K562 (cell line): ENCODE measurements around the gene TRPM4. TPM values are rescaled to one million over a fixed set of nuclear protein-coding genes. Genes with fewer than 3 reads are reported as not detected.

Experiments used
- ATAC-seq: fragments of 200-7000 bp; cut with Tn5 transposase; 3 replicates; pipeline ENCODE4 v1.9.1; 2020; ENCODE audit warnings: moderate library complexity
- BruUV-seq: library from RNA; stranded (reverse); fragments of 400-500 nt; replicated peaks from 2 replicates; lab custom pipeline; 2021; lab: Mats Ljungman, UMichigan
- CTCF ChIA-PET: fragments of 300-600 bp; formaldehyde crosslinking; extraction: SDS; loops from one replicate; lab custom pipeline; 2021; ENCODE audit warnings: low intra/inter-chr PET ratio; lab: Yijun Ruan, JAX
- POLR2A ChIA-PET: fragments of 300-600, 350-650 bp; sonication (Branson Sonifier 250); formaldehyde crosslinking; extraction: SDS; loops from one replicate; lab custom pipeline; 2021; ENCODE audit warnings: antibody characterized with exemption, inconsistent platforms; lab: Yijun Ruan, JAX
- DNase-seq, 4 experiments: peaks; one replicate each; pipeline versions ENCODE4 v3.0.0 to v3.0.0-alpha.2; 2011 to 2018; ENCODE audit warnings: low spot score in 3 of 4, mixed read lengths in 3 of 4; ENCODE audit errors: extremely low read depth in 1 of 4
- FAIRE-seq: peaks from 2 replicates; lab custom pipeline; 2011; peaks lifted over from hg19 to GRCh38; lab: Jason Lieb, UNC
- H2AFZ ChIP-seq: 2 replicates; pipeline ENCODE4 v1.6.0; 2011; ENCODE audit warnings: low read depth, low read length, control low read depth, inconsistent platforms
- H3K27ac ChIP-seq: fragments of 200-600 bp; 3 replicates; pipeline ENCODE4 v1.8.0; 2011; ENCODE audit warnings: low read depth, mild to moderate bottlenecking, control low read depth, inconsistent platforms, low read length, moderate library complexity, mixed read lengths; ENCODE audit errors: extremely low read depth
- H3K27me3 ChIP-seq, 2 experiments: fragments of 300-600 bp in 1 of 2; 2 replicates in 1 of 2; 3 replicates in 1 of 2; pipeline versions ENCODE4 v1.6.0 to v1.8.0; 2011; ENCODE audit warnings: inconsistent platforms in 2 of 2, low read length in 2 of 2, mild to moderate bottlenecking in 1 of 2, mixed read lengths in 1 of 2, moderate library complexity in 1 of 2; ENCODE audit not compliant: control insufficient read depth in 2 of 2, insufficient read depth in 2 of 2
- H3K36me3 ChIP-seq: fragments of 300-600 bp; 3 replicates; pipeline ENCODE4 v1.8.0; 2011; ENCODE audit warnings: mild to moderate bottlenecking, low read length, inconsistent platforms; ENCODE audit not compliant: control insufficient read depth, insufficient read depth
- H3K4me1 ChIP-seq, 2 experiments: fragments of 200-600 bp in 1 of 2; replicated peaks in 1 of 2; 2 replicates in 1 of 2; 3 replicates in 1 of 2; pipeline versions ENCODE4 v1.5.1 to v1.8.0; 2011; ENCODE audit warnings: inconsistent platforms in 2 of 2, low read length in 2 of 2, mild to moderate bottlenecking in 1 of 2, mixed read lengths in 1 of 2, moderate library complexity in 1 of 2; ENCODE audit not compliant: control insufficient read depth in 2 of 2, insufficient read depth in 2 of 2
- H3K4me2 ChIP-seq: 2 replicates; pipeline ENCODE4 v1.6.1; 2011; ENCODE audit warnings: low read length, control low read depth, inconsistent platforms, mixed read lengths; ENCODE audit not compliant: insufficient read depth
- H3K4me3 ChIP-seq: fragments of 200-600 bp; sonication (generic), shearing (Covaris generic); 2 replicates; pipeline ENCODE4 v1.5.1; 2016; ENCODE audit warnings: control low read depth, inconsistent platforms
- H3K79me2 ChIP-seq: fragments of 200-600 bp; 3 replicates; pipeline ENCODE4 v1.8.0; 2011; ENCODE audit warnings: low read length, inconsistent platforms; ENCODE audit not compliant: control insufficient read depth, insufficient read depth
- H3K9ac ChIP-seq, 2 experiments: 2 replicates each; pipeline versions ENCODE4 v1.6.0 to v1.6.1; 2011; ENCODE audit warnings: low read depth in 2 of 2, low read length in 2 of 2, control low read depth in 1 of 2, inconsistent platforms in 1 of 2, mild to moderate bottlenecking in 1 of 2, mixed read lengths in 1 of 2; ENCODE audit not compliant: insufficient read depth in 1 of 2
- H3K9me1 ChIP-seq: one replicate; pipeline ENCODE4 v1.6.0; 2011; ENCODE audit warnings: inconsistent platforms, mild to moderate bottlenecking, low read length, moderate library complexity; ENCODE audit not compliant: control insufficient read depth, insufficient read depth
- H3K9me3 ChIP-seq: replicated peaks from 2 replicates; pipeline ENCODE4 v1.5.1; 2011; ENCODE audit warnings: low read depth, low read length, inconsistent platforms; ENCODE audit not compliant: control insufficient read depth, insufficient read depth
- H4K20me1 ChIP-seq: replicated peaks from 2 replicates; pipeline ENCODE4 v1.6.1; 2011; ENCODE audit warnings: low read length, inconsistent platforms, mixed read lengths; ENCODE audit not compliant: control insufficient read depth, insufficient read depth
- ARHGAP35 ChIP-seq: fragments of 450-650 bp; IDR thresholded peaks from 2 replicates; pipeline ENCODE4 v1.6.1; 2018; ENCODE audit not compliant: partially characterized antibody
- ARID3A ChIP-seq: IDR thresholded peaks from 2 replicates; pipeline ENCODE4 v1.6.1; 2012; ENCODE audit warnings: low read depth, low read length, improper control_type of control experiment, borderline replicate concordance
- CHD2 ChIP-seq: IDR thresholded peaks from 2 replicates; pipeline ENCODE4 v1.6.1; 2011; ENCODE audit warnings: low read depth, low read length
- CXXC5 ChIP-seq: fragments of 250-450 bp; sonication (Bioruptor Pico); IDR thresholded peaks from 2 replicates; pipeline ENCODE4 v1.8.0; 2022; ENCODE audit warnings: inconsistent platforms, mild to moderate bottlenecking, moderate library complexity
- DMBX1 ChIP-seq: fragments of 250-450 bp; sonication (Bioruptor Pico); IDR thresholded peaks from 2 replicates; pipeline ENCODE4 v1.8.0; 2022; ENCODE audit warnings: inconsistent platforms, mild to moderate bottlenecking, moderate library complexity, borderline replicate concordance
- EWSR1 ChIP-seq: fragments of 450-650 bp; IDR thresholded peaks from 2 replicates; pipeline ENCODE4 v1.6.1; 2018; ENCODE audit warnings: borderline replicate concordance, mild to moderate bottlenecking, low read depth, moderate library complexity; ENCODE audit not compliant: partially characterized antibody
- HDGF ChIP-seq: fragments of 450-650 bp; IDR thresholded peaks from 2 replicates; pipeline ENCODE4 v1.6.1; 2016
- LEF1 ChIP-seq: fragments of 450-650 bp; IDR thresholded peaks from 2 replicates; pipeline ENCODE4 v1.6.1; 2016; ENCODE audit warnings: mild to moderate bottlenecking
- NFXL1 ChIP-seq: fragments of 450-650 bp; formaldehyde crosslinking; IDR thresholded peaks from 2 replicates; pipeline ENCODE4 v1.4.0; 2021; ENCODE audit warnings: mild to moderate bottlenecking
- SMAD3 ChIP-seq: fragments of 450-650 bp; formaldehyde crosslinking; conservative IDR thresholded peaks from 2 replicates; pipeline ENCODE4 v1.4.0; 2020; ENCODE audit warnings: mild to moderate bottlenecking
- SMARCC2 ChIP-seq: fragments of 450-650 bp; IDR thresholded peaks from 2 replicates; pipeline ENCODE4 v1.6.1; 2017; ENCODE audit warnings: antibody characterized with exemption, moderate library complexity, mild to moderate bottlenecking, low read depth
- THAP12 ChIP-seq: fragments of 250-450 bp; sonication (Bioruptor Pico); IDR thresholded peaks from 2 replicates; pipeline ENCODE4 v1.9.0; 2021; ENCODE audit warnings: mild to moderate bottlenecking, inconsistent platforms
- ZNF121 ChIP-seq: sonication (generic); formaldehyde crosslinking; conservative IDR thresholded peaks from 2 replicates; pipeline ENCODE4 v1.8.0; 2022; ENCODE audit warnings: missing genetic modification reagents
- ZNF217 ChIP-seq: sonication (generic); formaldehyde crosslinking; IDR thresholded peaks from 2 replicates; pipeline ENCODE4 v1.8.0; 2022; ENCODE audit warnings: mild to moderate bottlenecking, missing genetic modification reagents
- ZNF699 ChIP-seq: fragments of 250-450 bp; sonication (Bioruptor Pico); IDR thresholded peaks from 2 replicates; pipeline ENCODE4 v1.8.0; 2021; ENCODE audit warnings: mild to moderate bottlenecking, moderate library complexity; ENCODE audit not compliant: insufficient replicate concordance
- WGBS: fragments of 100-300 bp; shearing (Covaris generic); methylation state at CpG from one replicate; pipeline ENCODE4 v1.1.6; 2016; ENCODE audit warnings: low coverage, mixed read lengths; ENCODE audit not compliant: insufficient coverage; ENCODE audit errors: missing lambda C conversion rate; 5-methylcytosine and 5-hydroxymethylcytosine counted together
- in situ Hi-C: fragments of 300-500 bp; cut with MboI; formaldehyde crosslinking; loops from 4 replicates; pipeline ENCODE4 v1.15.0; 2018; ENCODE audit warnings: inconsistent platforms, mixed read lengths
- intact Hi-C: fragments of 100-400 bp; cut with micrococcal nuclease; formaldehyde crosslinking; loops from 2 replicates; pipeline ENCODE4 v1.14.2; 2022
- polyA plus RNA-seq, 8 experiments: library from polyadenylated mRNA; depleted of rRNA in 4 of 8; stranded (reverse) in 5 of 8; unstranded in 3 of 8; fragments of >200 nt; fragmentation: Nextera tagmentation in 2 of 8; fragmentation: Illumina TruSeq in 1 of 8; extraction: Ambion mirVana in 2 of 8; extraction: Trizol in 1 of 8; gene quantifications; 2 replicates each; pipeline versions ENCODE4 v1.2.1 to v1.2.3, GENCODE V29; 2011 to 2014; ENCODE audit warnings: inconsistent platforms in 1 of 8, missing spikeins in 1 of 8
- total RNA-seq, 7 experiments: library from RNA; depleted of rRNA in 6 of 7; stranded (reverse); fragments of >200 nt in 6 of 7; fragmentation: Illumina TruSeq in 2 of 7; extraction: Trizol in 2 of 7; gene quantifications; 2 replicates each; pipeline versions ENCODE4 v1.2.1 to v1.2.3, GENCODE V29; 2011 to 2021; ENCODE audit warnings: low replicate concordance in 1 of 7
- TF ChIP-seq, protein P1 (sequence below): IDR thresholded peaks from 2 replicates; pipeline ENCODE4 v1.6.1; 2014; ENCODE audit warnings: antibody characterized with exemption

TRPM4 gene
- total and polyA plus RNA-seq, 9 of the 15 experiments (the other 6 are each of a cell fraction or from before 2014, with no cell fraction given), result 6.5 to 45.4 (median 15.2) TPM

- Histone ChIP-seq H3K4me1 (peaks cover 51 to 77% of the 10 kb centered on the region in 2 experiments), H3K9me3 (no peaks in the 10 kb centered on the region), H3K4me2 (peak overlapping the region; percentile 100), H3K36me3 (peaks cover 14% of the 10 kb centered on the region), H3K4me3 (peak overlapping the region; percentile 81), H3K27me3 (no peaks in the 10 kb centered on the region), H2AFZ (peak overlapping the region; percentile 100), H3K9ac (peak overlapping the region; percentile 72 to 95), H3K27ac (peak overlapping the region; percentile 79), H3K9me1 (no peaks in the 10 kb centered on the region), H4K20me1 (no peaks in the 10 kb centered on the region; the same call in 1 of the 2 replicates), H3K79me2 (peaks cover 22% of the 10 kb centered on the region; the same call in 2 of the 3 replicates)
- DNase-seq, result peak; percentile 41 to 72 (median 48)
- 12% methylated on average over 47 of the region's 68 CpGs for WGBS
- no TSS peak for BruUV-seq
- peak; percentile 52 for FAIRE-seq
- ChIA-PET POLR2A (interaction anchor here (0.6 to 2.2 kb wide), 11 partner anchors 9 to 1295 kb away, joined by 3 to 20 read pairs (median 3); partner anchors contain the start of gene HRC), CTCF (no interaction called here)
- intact Hi-C loops, result loop anchor here (5.0 kb wide), 1 partner anchor 43 kb away; the partner anchor contains the start of genes HRC and TRPM4
- ATAC-seq, result peak; percentile 6
- in situ Hi-C loops, result loop anchor here (10.0 kb wide), 1 partner anchor 1220 kb away; no protein-coding TSS in a partner anchor
- TF ChIP-seq EWSR1 (no peak), DMBX1 (CRISPR knock-in tag) (no peak), HDGF (no peak), ARID3A (no peak), SMARCC2 (no peak), ZNF699 (CRISPR knock-in tag) (no peak), ARHGAP35 (no peak), SMAD3 (CRISPR knock-in tag) (no peak), CHD2 (no peak), CXXC5 (CRISPR knock-in tag) (peak; percentile 44; the same call in 1 of the 2 replicates), LEF1 (no peak), NFXL1 (CRISPR knock-in tag) (no peak), THAP12 (CRISPR knock-in tag) (no peak), ZNF121 (CRISPR knock-in tag) (no peak), ZNF217 (CRISPR knock-in tag) (no peak)
- TF ChIP-seq, protein P1, sequence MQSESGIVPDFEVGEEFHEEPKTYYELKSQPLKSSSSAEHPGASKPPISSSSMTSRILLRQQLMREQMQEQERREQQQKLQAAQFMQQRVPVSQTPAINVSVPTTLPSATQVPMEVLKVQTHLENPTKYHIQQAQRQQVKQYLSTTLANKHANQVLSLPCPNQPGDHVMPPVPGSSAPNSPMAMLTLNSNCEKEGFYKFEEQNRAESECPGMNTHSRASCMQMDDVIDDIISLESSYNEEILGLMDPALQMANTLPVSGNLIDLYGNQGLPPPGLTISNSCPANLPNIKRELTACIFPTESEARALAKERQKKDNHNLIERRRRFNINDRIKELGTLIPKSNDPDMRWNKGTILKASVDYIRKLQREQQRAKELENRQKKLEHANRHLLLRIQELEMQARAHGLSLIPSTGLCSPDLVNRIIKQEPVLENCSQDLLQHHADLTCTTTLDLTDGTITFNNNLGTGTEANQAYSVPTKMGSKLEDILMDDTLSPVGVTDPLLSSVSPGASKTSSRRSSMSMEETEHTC, result no peak
These were observed 42.8 kb upstream of the TRPM4 start for GRCh38 chr19:49114630-49115363.
